HepG2 (cell line): Measurements from ENCODE around the gene RFX2. TPM values are rescaled to one million over a fixed set of nuclear protein-coding genes. Genes with fewer than 3 reads are reported as not detected.
A peak's percentile ranks its signal among the peaks of the same experiment; 100 is the strongest.

Experiments
- ATAC-seq: fragments of 200-7000 bp; cut with Tn5 transposase; 3 replicates; pipeline ENCODE4 v1.9.1; 2020; ENCODE audit warnings: mild to moderate bottlenecking, moderate library complexity
- BruUV-seq: library from RNA; stranded (reverse); fragments of 400-500 nt; replicated peaks from 2 replicates; lab custom pipeline; 2021; lab: Mats Ljungman, UMichigan
- CTCF ChIA-PET: fragments of 300-600 bp; formaldehyde crosslinking; extraction: SDS; loops from one replicate; lab custom pipeline; 2021; ENCODE audit warnings: low total read pairs, inconsistent platforms, low intra/inter-chr PET ratio; lab: Yijun Ruan, JAX
- POLR2A ChIA-PET: fragments of 350-600 bp; sonication (Branson Sonifier 250); formaldehyde crosslinking; loops from one replicate; lab custom pipeline; 2020; ENCODE audit warnings: antibody characterized with exemption, inconsistent platforms; lab: Yijun Ruan, JAX
- DNase-seq: peaks from one replicate; pipeline ENCODE4 v3.0.0-alpha.2; 2015; ENCODE audit warnings: low spot score
- FAIRE-seq: peaks from 3 replicates; lab custom pipeline; 2011; peaks lifted over from hg19 to GRCh38; lab: Jason Lieb, UNC
- H2AFZ ChIP-seq: one replicate; pipeline ENCODE4 v1.6.1; 2011; ENCODE audit warnings: low read length, inconsistent platforms
- H3K27ac ChIP-seq: fragments of 300-600 bp; 3 replicates; pipeline ENCODE4 v1.8.0; 2011; ENCODE audit warnings: mixed run types, mild to moderate bottlenecking, mixed read lengths, low read length, inconsistent platforms; ENCODE audit not compliant: insufficient read depth; ENCODE audit errors: extremely low read length
- H3K27me3 ChIP-seq, 2 experiments: fragments of 200-600 bp in 1 of 2; 2 replicates in 1 of 2; 3 replicates in 1 of 2; pipeline versions ENCODE4 v1.6.0 to v1.8.0; 2011; ENCODE audit warnings: low read length in 2 of 2, mild to moderate bottlenecking in 2 of 2, moderate library complexity in 2 of 2, inconsistent platforms in 1 of 2; ENCODE audit not compliant: insufficient read depth in 2 of 2, control insufficient read depth in 1 of 2
- H3K36me3 ChIP-seq, 2 experiments: fragments of 200-600 bp in 1 of 2; replicated peaks in 1 of 2; 2 replicates in 1 of 2; 3 replicates in 1 of 2; pipeline versions ENCODE4 v1.5.1 to v1.8.0; 2011; ENCODE audit warnings: low read length in 2 of 2, inconsistent platforms in 1 of 2; ENCODE audit not compliant: insufficient read depth in 2 of 2, control insufficient read depth in 1 of 2
- H3K4me1 ChIP-seq: 2 replicates; pipeline ENCODE4 v1.5.1; 2012; ENCODE audit warnings: low read length, inconsistent platforms; ENCODE audit not compliant: insufficient read depth
- H3K4me2 ChIP-seq: 2 replicates; pipeline ENCODE4 v1.6.0; 2011; ENCODE audit warnings: low read depth, low read length, inconsistent platforms
- H3K4me3 ChIP-seq, 3 experiments: fragments of 200-600 bp in 1 of 3; sonication (generic), shearing (Covaris generic) in 1 of 3; replicated peaks in 1 of 3; 2 replicates each; pipeline ENCODE4 v1.5.1; 2011 to 2016; ENCODE audit warnings: low read length in 3 of 3, inconsistent platforms in 2 of 3, low read depth in 2 of 3, mild to moderate bottlenecking in 2 of 3, control low read depth in 1 of 3, mixed read lengths in 1 of 3; ENCODE audit not compliant: insufficient read depth in 1 of 3
- H3K79me2 ChIP-seq: one replicate; pipeline ENCODE4 v1.6.1; 2011; ENCODE audit warnings: low read length, inconsistent platforms; ENCODE audit not compliant: insufficient read depth
- H3K9ac ChIP-seq: 2 replicates; pipeline ENCODE4 v1.6.0; 2011; ENCODE audit warnings: mild to moderate bottlenecking, low read depth, low read length, inconsistent platforms; ENCODE audit not compliant: insufficient read depth
- H3K9me3 ChIP-seq: 2 replicates; pipeline ENCODE4 v1.5.1; 2012; ENCODE audit warnings: mild to moderate bottlenecking, low read length
- H4K20me1 ChIP-seq: 2 replicates; pipeline ENCODE4 v1.6.0; 2011; ENCODE audit warnings: inconsistent platforms, mild to moderate bottlenecking, low read length, moderate library complexity; ENCODE audit not compliant: insufficient read depth
- HNRNPK ChIP-seq: fragments of 200-400 bp; formaldehyde crosslinking; IDR thresholded peaks from 2 replicates; pipeline ENCODE4 v1.6.1; 2018; ENCODE audit warnings: low read length, low read depth, moderate library complexity, mild to moderate bottlenecking; ENCODE audit not compliant: poor library complexity, severe bottlenecking
- HNRNPL ChIP-seq: fragments of 200-400 bp; formaldehyde crosslinking; IDR thresholded peaks from 2 replicates; pipeline ENCODE4 v1.6.1; 2017; ENCODE audit warnings: mild to moderate bottlenecking, low read depth, low read length
- PAX8 ChIP-seq: sonication (generic); formaldehyde crosslinking; IDR thresholded peaks from 2 replicates; pipeline ENCODE4 v1.8.0; 2022; ENCODE audit warnings: mild to moderate bottlenecking, missing genetic modification reagents, borderline replicate concordance
- PAXIP1 ChIP-seq: sonication (generic); formaldehyde crosslinking; conservative IDR thresholded peaks from 2 replicates; pipeline ENCODE4 v1.4.0; 2020; ENCODE audit warnings: mild to moderate bottlenecking, missing genetic modification reagents, moderate library complexity
- RBM22 ChIP-seq: fragments of 200-400 bp; formaldehyde crosslinking; optimal IDR thresholded peaks from 2 replicates; pipeline ENCODE3; 2017; ENCODE audit warnings: mild to moderate bottlenecking, low read length, moderate library complexity
- U2AF2 ChIP-seq: fragments of 200-400 bp; formaldehyde crosslinking; IDR thresholded peaks from 2 replicates; pipeline ENCODE4 v1.6.1; 2017; ENCODE audit warnings: low read depth, mild to moderate bottlenecking, low read length
- YEATS4 ChIP-seq: sonication (generic); formaldehyde crosslinking; IDR thresholded peaks from 2 replicates; pipeline ENCODE4 v1.4.0; 2020; ENCODE audit warnings: missing genetic modification reagents, borderline replicate concordance
- ZBTB33 ChIP-seq: sonication (generic); formaldehyde crosslinking; IDR thresholded peaks from 2 replicates; pipeline ENCODE4 v1.4.0; 2020; ENCODE audit warnings: missing genetic modification reagents
- ZBTB38 ChIP-seq: sonication (generic); formaldehyde crosslinking; IDR thresholded peaks from 2 replicates; pipeline ENCODE4 v1.5.1; 2020; ENCODE audit warnings: mild to moderate bottlenecking, missing genetic modification reagents
- ZNF234 ChIP-seq: sonication (generic); formaldehyde crosslinking; conservative IDR thresholded peaks from 2 replicates; pipeline ENCODE4 v1.5.1; 2020; ENCODE audit warnings: mild to moderate bottlenecking, missing genetic modification reagents
- ZNF781 ChIP-seq: sonication (generic); formaldehyde crosslinking; IDR thresholded peaks from 2 replicates; pipeline ENCODE4 v1.5.1; 2020; ENCODE audit warnings: borderline replicate concordance, mild to moderate bottlenecking, missing genetic modification reagents; ENCODE audit errors: not compliant biosample characterization
- ZNF883 ChIP-seq: sonication (generic); formaldehyde crosslinking; IDR thresholded peaks from 2 replicates; pipeline ENCODE4 v1.5.1; 2020; ENCODE audit warnings: mild to moderate bottlenecking, missing genetic modification reagents; ENCODE audit errors: not compliant biosample characterization
- ZNF891 ChIP-seq: sonication (generic); formaldehyde crosslinking; IDR thresholded peaks from 2 replicates; pipeline ENCODE4 v1.5.0; 2020; ENCODE audit warnings: mild to moderate bottlenecking, missing genetic modification reagents
- WGBS: methylation state at CpG from one replicate; pipeline ENCODE4 v1.1.6; 2017; ENCODE audit warnings: low lambda C conversion rate; 5-methylcytosine and 5-hydroxymethylcytosine counted together
- in situ Hi-C: cut with HindIII; loops from 2 replicates; pipeline ENCODE4 v1.10.0; 2017; ENCODE audit warnings: low pct_unique_long_range_greater_than_20kb; ENCODE audit not compliant: extremely low pct_ligation_motif_present
- intact Hi-C: fragments of 100-400 bp; cut with micrococcal nuclease; formaldehyde crosslinking; loops from one replicate; pipeline ENCODE4 v1.10.0; 2022; ENCODE audit not compliant: unreplicated experiment
- polyA plus RNA-seq, 8 experiments: library from polyadenylated mRNA; depleted of rRNA in 3 of 8; stranded (reverse) in 7 of 8; unstranded in 1 of 8; fragments of >200 nt; fragmentation: Illumina TruSeq in 4 of 8; extraction: Trizol in 4 of 8; gene quantifications; 2 replicates each; pipeline versions ENCODE4 v1.2.1 to v1.2.3, GENCODE V29; 2011 to 2016; ENCODE audit warnings: low read depth in 4 of 8, missing spikeins in 1 of 8, mixed read lengths in 1 of 8; ENCODE audit not compliant: insufficient read depth in 1 of 8
- total RNA-seq, 5 experiments: library from RNA; depleted of rRNA; stranded (reverse); fragments of >200 nt; fragmentation: Illumina TruSeq; extraction: Trizol; gene quantifications; 2 replicates each; pipeline ENCODE4 v1.2.3, GENCODE V29; 2016; ENCODE audit warnings: low read depth in 1 of 5

Gene RFX2
- total and polyA plus RNA-seq, 2 of the 13 experiments (the other 11 are each of a cell fraction or from before 2014, with no cell fraction given), result 2.8 to 3.3 TPM

- WGBS, result 77% methylated on average over 10 of the region's 10 CpGs
- peaks cover 6 to 7% of the 10 kb centered on the region in 2 experiments; a peak in 2 of 5 replicates for H3K36me3 ChIP-seq
- peaks cover 100% of the 10 kb centered on the region for H3K4me1 ChIP-seq
- no peak overlapping the region for H3K27ac ChIP-seq
- BruUV-seq, result no TSS peak
- in situ Hi-C loops (no loop called here), intact Hi-C loops (no loop called here)
- TF ChIP-seq ZBTB38 (CRISPR knock-in tag) (peak; percentile 27; the same call in 1 of the 2 replicates), ZNF883 (CRISPR knock-in tag) (no peak), U2AF2 (no peak), HNRNPK (peak; percentile 13), ZNF891 (no peak), RBM22 (peak; percentile 4)
- peaks cover 93% of the 10 kb centered on the region for H3K79me2 ChIP-seq
- no peaks in the 10 kb centered on the region for H3K9me3 ChIP-seq
- no peaks in the 10 kb centered on the region for H3K27me3 ChIP-seq
- ATAC-seq (no peak), DNase-seq (no peak), FAIRE-seq (no peak)
- no peak overlapping the region for H3K9ac ChIP-seq
- H4K20me1 ChIP-seq, result peaks cover 5% of the 10 kb centered on the region; the same call in 1 of the 2 replicates
- ChIA-PET POLR2A (interaction anchor here (3.4 kb wide), 1 partner anchor 53 kb away, joined by 13 read pairs; the partner anchor contains the start of genes NDUFA11 and VMAC), CTCF (no interaction called here)
- no peak overlapping the region for H2AFZ ChIP-seq
- H3K4me3 ChIP-seq, result no peak overlapping the region
- H3K4me2 ChIP-seq, result peak overlapping the region; percentile 16; the same call in 1 of the 2 replicates
Measured at GRCh38 chr19:5957170-5957569, 153.1 kb downstream of the RFX2 start.

GRCh38 chr19:5956728-5957127 lies 153.6 kb downstream of the RFX2 start:
- no peak for ATAC-seq
- 98% methylated on average over 12 of the region's 12 CpGs for WGBS
- TF ChIP-seq YEATS4 (CRISPR knock-in tag) (no peak), PAX8 (CRISPR knock-in tag) (no peak), PAXIP1 (CRISPR knock-in tag) (no peak), ZNF781 (CRISPR knock-in tag) (no peak), HNRNPL (0 out of 2 replicates have a peak, but pooled peaks have one; percentile 72), ZBTB33 (CRISPR knock-in tag) (peak; percentile 63; the same call in 1 of the 2 replicates), ZNF234 (CRISPR knock-in tag) (no peak)

More at GRCh38 chr19:5956728-5957127, 153.6 kb downstream of the RFX2 start:
- ChIA-PET CTCF (no interaction called here), POLR2A (interaction anchor here (1.4 to 3.4 kb wide), 2 partner anchors 21 to 53 kb away, joined by 3 to 13 read pairs; partner anchors contain the start of genes NDUFA11, RANBP3 and VMAC)
- H3K4me2 ChIP-seq, result peak overlapping the region; percentile 16
- peaks cover 5% of the 10 kb centered on the region; the same call in 1 of the 2 replicates for H4K20me1 ChIP-seq
- H3K9me3 ChIP-seq, result no peaks in the 10 kb centered on the region
- in situ Hi-C loops, result no loop called here
- peak overlapping the region; percentile 15 for H3K27ac ChIP-seq
- no peak for FAIRE-seq
- peaks cover 95% of the 10 kb centered on the region for H3K79me2 ChIP-seq
- H3K36me3 ChIP-seq, result peaks cover 8 to 11% of the 10 kb centered on the region in 2 experiments; a peak in 2 of 5 replicates
- peaks cover 95% of the 10 kb centered on the region for H3K4me1 ChIP-seq
- H3K9ac ChIP-seq, result no peak overlapping the region
- no TSS peak for BruUV-seq
- no peaks in the 10 kb centered on the region for H3K27me3 ChIP-seq
- DNase-seq, result no peak
- intact Hi-C loops, result no loop called here
- H3K4me3 ChIP-seq, result no peak overlapping the region
- no peak overlapping the region for H2AFZ ChIP-seq
